A549 (cell line): ENCODE measurements around the gene HPRT1. TPM values are rescaled to one million over a fixed set of nuclear protein-coding genes. Genes with fewer than 3 reads are reported as not detected.
A peak's percentile ranks its signal among the peaks of the same experiment; 100 is the strongest.

ENCODE experiments used
- ATAC-seq, 2 experiments: fragments of 200-7000 bp in 1 of 2; fragments of >200 bp in 1 of 2; cut with Nextera tagmentation in 1 of 2; cut with Tn5 transposase in 1 of 2; 3 replicates each; pipeline versions ENCODE4 v1.8.0 to v1.9.1; 2018 to 2020; ENCODE audit warnings: mild to moderate bottlenecking in 1 of 2, moderate library complexity in 1 of 2
- CTCF ChIA-PET: fragments of 300-600 bp; sonication (Branson Sonifier 250); formaldehyde crosslinking; extraction: SDS; loops from one replicate; lab custom pipeline; 2021; ENCODE audit warnings: antibody characterized with exemption, inconsistent platforms; lab: Yijun Ruan, JAX
- POLR2A ChIA-PET: fragments of 350-600 bp; formaldehyde crosslinking; extraction: SDS; loops from one replicate; lab custom pipeline; 2021; ENCODE audit warnings: antibody characterized with exemption, inconsistent platforms; lab: Yijun Ruan, JAX
- DNase-seq, 2 experiments: peaks; one replicate each; pipeline versions ENCODE4 v3.0.0 to v3.0.0-alpha.2; 2011 to 2016; ENCODE audit warnings: low read depth in 1 of 2, low spot score in 1 of 2
- FAIRE-seq: peaks from 2 replicates; lab custom pipeline; 2011; peaks lifted over from hg19 to GRCh38; lab: Jason Lieb, UNC
- H3K27ac ChIP-seq, 2 experiments: fragments of >200 bp; sonication (Bioruptor Twin); formaldehyde crosslinking; 3 replicates each; pipeline ENCODE4 v1.5.1; 2016 to 2017
- H3K4me1 ChIP-seq: fragments of >200 bp; sonication (Bioruptor Twin); formaldehyde crosslinking; 3 replicates; pipeline ENCODE4 v1.6.1; 2016
- H3K4me2 ChIP-seq: fragments of >200 bp; sonication (Bioruptor Twin); formaldehyde crosslinking; 3 replicates; pipeline ENCODE4 v1.6.1; 2016
- H3K4me3 ChIP-seq: fragments of >200 bp; sonication (Bioruptor Twin); formaldehyde crosslinking; 3 replicates; pipeline ENCODE4 v1.5.1; 2016
- H3K9me3 ChIP-seq: fragments of >200 bp; sonication (Bioruptor Twin); formaldehyde crosslinking; 3 replicates; pipeline ENCODE4 v1.6.1; 2016
- CBX8 ChIP-seq: fragments of 200-600 bp; sonication (generic); IDR thresholded peaks from 2 replicates; pipeline ENCODE4 v1.6.1; 2016
- FOSB ChIP-seq: fragments of 250-450 bp; sonication (Bioruptor Pico); IDR thresholded peaks from 2 replicates; pipeline ENCODE4 v1.5.0; 2020; ENCODE audit warnings: mild to moderate bottlenecking, moderate library complexity
- FOSL2 ChIP-seq, 2 experiments: fragments of 450-650 bp in 1 of 2; fragments of >200 bp in 1 of 2; sonication (Bioruptor Twin) in 1 of 2; formaldehyde crosslinking; IDR thresholded peaks; 2 replicates each; pipeline versions ENCODE4 v1.5.0 to v1.6.1; 2016 to 2020; ENCODE audit warnings: mild to moderate bottlenecking in 1 of 2, moderate library complexity in 1 of 2
- JUN ChIP-seq, 2 experiments: fragments of >200 bp; sonication (Bioruptor Twin); formaldehyde crosslinking; IDR thresholded peaks; 2 replicates in 1 of 2; 3 replicates in 1 of 2; pipeline ENCODE4 v1.6.1; 2016 to 2017
- JUNB ChIP-seq: fragments of >200 bp; sonication (Bioruptor Twin); formaldehyde crosslinking; IDR thresholded peaks from 2 replicates; pipeline ENCODE4 v1.6.1; 2016
- KDM5A ChIP-seq: fragments of 200-600 bp; sonication (generic); IDR thresholded peaks from 2 replicates; pipeline ENCODE4 v1.6.1; 2016; ENCODE audit warnings: antibody characterized with exemption, mild to moderate bottlenecking
- MAFK ChIP-seq: fragments of 450-650 bp; IDR thresholded peaks from 2 replicates; pipeline ENCODE4 v1.6.1; 2014; ENCODE audit not compliant: partially characterized antibody
- MAX ChIP-seq: IDR thresholded peaks from 2 replicates; pipeline ENCODE4 v1.6.1; 2012
- PHF8 ChIP-seq: fragments of 200-600 bp; sonication (generic); IDR thresholded peaks from 2 replicates; pipeline ENCODE4 v1.6.1; 2016; ENCODE audit warnings: low read depth, mild to moderate bottlenecking, antibody characterized with exemption, moderate library complexity, borderline replicate concordance
- RAD21 ChIP-seq, 2 experiments: fragments of >200 bp in 1 of 2; sonication (Bioruptor Twin) in 1 of 2; formaldehyde crosslinking in 1 of 2; IDR thresholded peaks in 1 of 2; conservative IDR thresholded peaks in 1 of 2; 2 replicates in 1 of 2; 3 replicates in 1 of 2; pipeline ENCODE4 v1.6.1; 2012 to 2018; ENCODE audit warnings: inconsistent platforms in 1 of 2
- RCOR1 ChIP-seq: fragments of 150-350 bp; IDR thresholded peaks from 2 replicates; pipeline ENCODE4 v1.6.1; 2014; ENCODE audit warnings: antibody characterized with exemption, low read length, low read depth
- RFX5 ChIP-seq: fragments of 450-650 bp; IDR thresholded peaks from 2 replicates; pipeline ENCODE4 v1.7.1; 2014; ENCODE audit warnings: antibody characterized with exemption, mild to moderate bottlenecking, moderate library complexity
- SMC3 ChIP-seq: fragments of >200 bp; sonication (Bioruptor Twin); formaldehyde crosslinking; IDR thresholded peaks from 3 replicates; pipeline ENCODE4 v1.6.1; 2018; ENCODE audit warnings: inconsistent platforms
- USF2 ChIP-seq: fragments of 450-650 bp; IDR thresholded peaks from 2 replicates; pipeline ENCODE4 v1.6.1; 2014; ENCODE audit warnings: antibody characterized with exemption
- ZFP36 ChIP-seq: fragments of 450-650 bp; IDR thresholded peaks from 2 replicates; pipeline ENCODE4 v1.6.1; 2014; ENCODE audit warnings: borderline replicate concordance; ENCODE audit not compliant: partially characterized antibody
- ZSCAN20 ChIP-seq: fragments of 250-450 bp; sonication (Bioruptor Pico); IDR thresholded peaks from 2 replicates; pipeline ENCODE4 v1.8.0; 2022; ENCODE audit warnings: mild to moderate bottlenecking, moderate library complexity
- WGBS: methylation state at CpG from one replicate; pipeline ENCODE4 v1.1.6; 2017; ENCODE audit errors: missing lambda C conversion rate; 5-methylcytosine and 5-hydroxymethylcytosine counted together
- polyA plus RNA-seq, 4 experiments: library from polyadenylated mRNA; depleted of rRNA in 3 of 4; stranded (reverse); fragments of >200 nt; fragmentation: RNase III in 1 of 4; extraction: RNeasy Plus Mini Kit Qiagen cat#74134 plus additional on column Dnase treatment in 1 of 4; gene quantifications; 2 replicates in 3 of 4; 3 replicates in 1 of 4; pipeline ENCODE4 v1.2.3, GENCODE V29; 2011 to 2017
- TF ChIP-seq, protein P1 (sequence below): fragments of >200 bp; sonication (Bioruptor Twin); formaldehyde crosslinking; IDR thresholded peaks from 3 replicates; pipeline ENCODE4 v1.6.1; 2016
- TF ChIP-seq, protein P2 (sequence below): fragments of 200-600 bp; sonication (generic); IDR thresholded peaks from 2 replicates; pipeline ENCODE4 v1.6.1; 2016; ENCODE audit warnings: antibody characterized with exemption, mild to moderate bottlenecking, moderate library complexity
- TF ChIP-seq, protein P3 (sequence below): IDR thresholded peaks from 2 replicates; pipeline ENCODE4 v1.6.1; 2012

HPRT1 gene
- polyA plus RNA-seq, 2 of the 4 experiments (the other 2 are of a cell fraction): 96.6 to 97.4 TPM

- Histone ChIP-seq H3K9me3 (no peaks in the 10 kb centered on the region), H3K4me2 (no peak overlapping the region), H3K4me3 (no peak overlapping the region), H3K27ac (peak overlapping the region in 1 of 2 experiments; percentile 57; a peak in 2 of 6 replicates), H3K4me1 (peaks cover 16% of the 10 kb centered on the region)
- TF ChIP-seq RAD21 (conservative IDR thresholded peaks at IDR 0.05 in 1 of 2, IDR thresholded peaks at IDR 0.05 in 1 of 2) (no peak), PHF8 (no peak), MAX (no peak), ZFP36 (no peak), ZSCAN20 (CRISPR knock-in tag) (no peak), JUN (IDR thresholded peaks at IDR 0.05) (no peak), SMC3 (no peak), CBX8 (no peak), KDM5A (no peak), JUNB (no peak), FOSB (CRISPR knock-in tag) (no peak)
- TF ChIP-seq, protein P1, sequence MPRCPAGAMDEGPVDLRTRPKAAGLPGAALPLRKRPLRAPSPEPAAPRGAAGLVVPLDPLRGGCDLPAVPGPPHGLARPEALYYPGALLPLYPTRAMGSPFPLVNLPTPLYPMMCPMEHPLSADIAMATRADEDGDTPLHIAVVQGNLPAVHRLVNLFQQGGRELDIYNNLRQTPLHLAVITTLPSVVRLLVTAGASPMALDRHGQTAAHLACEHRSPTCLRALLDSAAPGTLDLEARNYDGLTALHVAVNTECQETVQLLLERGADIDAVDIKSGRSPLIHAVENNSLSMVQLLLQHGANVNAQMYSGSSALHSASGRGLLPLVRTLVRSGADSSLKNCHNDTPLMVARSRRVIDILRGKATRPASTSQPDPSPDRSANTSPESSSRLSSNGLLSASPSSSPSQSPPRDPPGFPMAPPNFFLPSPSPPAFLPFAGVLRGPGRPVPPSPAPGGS: no peak
- FAIRE-seq (no peak), DNase-seq (no peak), ATAC-seq (no peak)
- 90% methylated on average over 5 of the region's 6 CpGs for WGBS
- CTCF ChIA-PET: interaction anchor here (1.0 kb wide), 1 partner anchor 9 kb away, joined by 7 read pairs; no protein-coding TSS in a partner anchor
- POLR2A ChIA-PET: interaction anchor here (0.6 kb wide), 1 partner anchor 85 kb away, joined by 3 read pairs; no protein-coding TSS in a partner anchor
These were observed 69.5 kb downstream of the HPRT1 start for GRCh38 chrX:134529481-134529880.

GRCh38 chrX:134530845-134531244 lies 70.9 kb downstream of the HPRT1 start:
- WGBS: 88% methylated on average over 7 of the region's 7 CpGs
- ATAC-seq: no peak
- peaks cover 16% of the 10 kb centered on the region for H3K4me1 ChIP-seq
- POLR2A ChIA-PET: no interaction called here
- TF ChIP-seq, protein P2, sequence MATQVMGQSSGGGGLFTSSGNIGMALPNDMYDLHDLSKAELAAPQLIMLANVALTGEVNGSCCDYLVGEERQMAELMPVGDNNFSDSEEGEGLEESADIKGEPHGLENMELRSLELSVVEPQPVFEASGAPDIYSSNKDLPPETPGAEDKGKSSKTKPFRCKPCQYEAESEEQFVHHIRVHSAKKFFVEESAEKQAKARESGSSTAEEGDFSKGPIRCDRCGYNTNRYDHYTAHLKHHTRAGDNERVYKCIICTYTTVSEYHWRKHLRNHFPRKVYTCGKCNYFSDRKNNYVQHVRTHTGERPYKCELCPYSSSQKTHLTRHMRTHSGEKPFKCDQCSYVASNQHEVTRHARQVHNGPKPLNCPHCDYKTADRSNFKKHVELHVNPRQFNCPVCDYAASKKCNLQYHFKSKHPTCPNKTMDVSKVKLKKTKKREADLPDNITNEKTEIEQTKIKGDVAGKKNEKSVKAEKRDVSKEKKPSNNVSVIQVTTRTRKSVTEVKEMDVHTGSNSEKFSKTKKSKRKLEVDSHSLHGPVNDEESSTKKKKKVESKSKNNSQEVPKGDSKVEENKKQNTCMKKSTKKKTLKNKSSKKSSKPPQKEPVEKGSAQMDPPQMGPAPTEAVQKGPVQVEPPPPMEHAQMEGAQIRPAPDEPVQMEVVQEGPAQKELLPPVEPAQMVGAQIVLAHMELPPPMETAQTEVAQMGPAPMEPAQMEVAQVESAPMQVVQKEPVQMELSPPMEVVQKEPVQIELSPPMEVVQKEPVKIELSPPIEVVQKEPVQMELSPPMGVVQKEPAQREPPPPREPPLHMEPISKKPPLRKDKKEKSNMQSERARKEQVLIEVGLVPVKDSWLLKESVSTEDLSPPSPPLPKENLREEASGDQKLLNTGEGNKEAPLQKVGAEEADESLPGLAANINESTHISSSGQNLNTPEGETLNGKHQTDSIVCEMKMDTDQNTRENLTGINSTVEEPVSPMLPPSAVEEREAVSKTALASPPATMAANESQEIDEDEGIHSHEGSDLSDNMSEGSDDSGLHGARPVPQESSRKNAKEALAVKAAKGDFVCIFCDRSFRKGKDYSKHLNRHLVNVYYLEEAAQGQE: no peak
- TF ChIP-seq RFX5: no peak
- no peak for TF ChIP-seq RCOR1
- TF ChIP-seq, protein P3, sequence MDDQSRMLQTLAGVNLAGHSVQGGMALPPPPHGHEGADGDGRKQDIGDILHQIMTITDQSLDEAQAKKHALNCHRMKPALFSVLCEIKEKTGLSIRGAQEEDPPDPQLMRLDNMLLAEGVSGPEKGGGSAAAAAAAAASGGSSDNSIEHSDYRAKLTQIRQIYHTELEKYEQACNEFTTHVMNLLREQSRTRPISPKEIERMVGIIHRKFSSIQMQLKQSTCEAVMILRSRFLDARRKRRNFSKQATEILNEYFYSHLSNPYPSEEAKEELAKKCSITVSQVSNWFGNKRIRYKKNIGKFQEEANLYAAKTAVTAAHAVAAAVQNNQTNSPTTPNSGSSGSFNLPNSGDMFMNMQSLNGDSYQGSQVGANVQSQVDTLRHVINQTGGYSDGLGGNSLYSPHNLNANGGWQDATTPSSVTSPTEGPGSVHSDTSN: no peak
- no peak for TF ChIP-seq MAFK
- no peak for TF ChIP-seq ZSCAN20 (CRISPR knock-in tag)
- TF ChIP-seq FOSL2 (IDR thresholded peaks at IDR 0.05): no peak
- TF ChIP-seq FOSL2 (CRISPR knock-in tag; IDR thresholded peaks at IDR 0.05): no peak
- TF ChIP-seq ZFP36: no peak
- TF ChIP-seq USF2: no peak
- TF ChIP-seq, all 56 proteins: peak for 0
- Histone ChIP-seq H3K9me3 (no peaks in the 10 kb centered on the region), H3K27ac (peak overlapping the region in 1 of 2 experiments; percentile 8; a peak in 1 of 6 replicates), H3K4me3 (no peak overlapping the region), H3K4me2 (no peak overlapping the region)
- CTCF ChIA-PET: interaction anchor here (1.0 kb wide), 1 partner anchor 10 kb away, joined by 5 read pairs; no protein-coding TSS in a partner anchor
- no peak for DNase-seq
- FAIRE-seq: no peak
